C1 segment of cervical spinal cord (tissue), 14 donors: ENCODE measurements around the gene CMKLR1.
A peak's percentile ranks its signal among the peaks of the same experiment; 100 is the strongest.

Experiments used
- DNase-seq, 14 donors: peaks; one replicate each; lab custom pipeline; 2025; lab: John Stamatoyannopoulos, UW

CMKLR1 gene

GRCh38 chr12:108317308-108318234, 21.5 kb downstream of the CMKLR1 start:
- no peak for DNase-seq

GRCh38 chr12:108316176-108317086, 22.7 kb downstream of the CMKLR1 start:
- no peak for DNase-seq

- no peak for DNase-seq
Measured at GRCh38 chr12:108315486-108316105, 23.5 kb downstream of the CMKLR1 start.

GRCh38 chr12:108313606-108314351, 25.3 kb downstream of the CMKLR1 start:
- DNase-seq = peak in 8 of 14 donors; percentile 19 to 49 (median 28)

GRCh38 chr12:108313241-108313605, 25.9 kb downstream of the CMKLR1 start:
- DNase-seq = no peak

- peak in 5 of 14 donors; percentile 23 to 52 (median 30) for DNase-seq
Measured at GRCh38 chr12:108312693-108313189, 26.4 kb downstream of the CMKLR1 start.

GRCh38 chr12:108312073-108312659, 26.9 kb downstream of the CMKLR1 start:
- no peak for DNase-seq

GRCh38 chr12:108311605-108312004, 27.5 kb downstream of the CMKLR1 start:
- DNase-seq = no peak

- DNase-seq = no peak
Measured at GRCh38 chr12:108310489-108310888, 28.6 kb downstream of the CMKLR1 start.

- no peak for DNase-seq
Measured at GRCh38 chr12:108309674-108310312, 29.3 kb downstream of the CMKLR1 start.

GRCh38 chr12:108308395-108309085, 30.6 kb downstream of the CMKLR1 start:
- DNase-seq = no peak

- DNase-seq = peak in 6 of 14 donors; percentile 4 to 42 (median 10)
Measured at GRCh38 chr12:108307006-108307405, 32.1 kb downstream of the CMKLR1 start.

- no peak for DNase-seq
Measured at GRCh38 chr12:108306506-108306905, 32.6 kb downstream of the CMKLR1 start.

GRCh38 chr12:108305991-108306501, 33.1 kb downstream of the CMKLR1 start:
- peak in 1 of 14 donors; percentile 6 for DNase-seq

- DNase-seq = peak in 1 of 14 donors; percentile 22
Measured at GRCh38 chr12:108305520-108305919, 33.6 kb downstream of the CMKLR1 start.

GRCh38 chr12:108304633-108305032, 34.5 kb downstream of the CMKLR1 start:
- DNase-seq = no peak

- no peak for DNase-seq
Measured at GRCh38 chr12:108303703-108304102, 35.4 kb downstream of the CMKLR1 start.

GRCh38 chr12:108302403-108303311, 36.5 kb downstream of the CMKLR1 start:
- DNase-seq = peak in 2 of 14 donors; percentile 24 to 27
